Central memory CD4-positive, alpha-beta T cell (primary cell): Measurements from ENCODE around the gene RITA1.

Source experiments
- DNase-seq: peaks from one replicate; pipeline ENCODE4 v3.0.0; 2022

The RITA1 gene

GRCh38 chr12:113180333-113180732 lies 5.2 kb upstream of the RITA1 start:
- no peak for DNase-seq

GRCh38 chr12:113181975-113182374 lies 3.5 kb upstream of the RITA1 start:
- no peak for DNase-seq

- DNase-seq: no peak
These were observed 2.4 kb upstream of the RITA1 start for GRCh38 chr12:113183030-113183589.

- DNase-seq: no peak
These were observed 1.2 kb upstream of the RITA1 start for GRCh38 chr12:113184098-113184899.

DNA sequence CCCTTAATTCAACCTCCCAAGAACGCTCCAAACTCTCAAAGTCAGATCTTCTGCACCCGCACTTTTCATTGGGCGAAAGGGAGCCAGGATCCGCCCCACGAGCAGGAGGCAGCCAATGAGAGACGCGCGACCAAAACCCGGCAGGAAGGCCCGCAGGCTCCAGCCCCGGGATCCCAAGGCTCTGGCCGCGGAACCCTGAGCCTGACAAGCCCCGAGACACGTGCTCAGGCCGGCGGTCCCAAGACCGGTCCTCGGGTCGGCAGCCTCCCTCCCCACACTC lies 681 bp upstream of the RITA1 start:
- peak; percentile 88 for DNase-seq

- no peak for DNase-seq
These were observed 478 bp downstream of the RITA1 start for GRCh38 chr12:113186033-113186365.

GRCh38 chr12:113186666-113187325 lies 1.3 kb downstream of the RITA1 start:
- DNase-seq: no peak

DNA sequence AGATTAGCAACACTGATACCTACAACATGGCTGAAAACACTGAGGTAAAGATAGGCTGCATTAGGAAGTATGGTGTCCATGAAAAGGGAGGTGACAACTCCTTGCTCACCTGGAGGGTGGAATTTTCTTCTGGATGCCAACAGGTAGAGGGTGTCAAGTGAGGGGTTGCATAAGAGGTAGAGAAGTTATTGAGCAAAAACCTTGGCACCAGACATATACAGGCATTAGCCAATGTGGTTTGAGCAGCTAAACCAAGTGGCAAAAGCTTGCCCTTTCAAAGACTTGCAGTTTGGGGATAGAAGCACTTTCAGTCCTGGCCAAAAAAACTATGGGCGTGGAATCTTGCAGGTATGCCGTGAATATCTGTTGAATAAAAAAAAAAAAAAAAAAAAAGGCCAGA lies 3.8 kb downstream of the RITA1 start:
- no peak for DNase-seq

GRCh38 chr12:113190761-113191160 lies 5.2 kb downstream of the RITA1 start:
- DNase-seq: no peak

- no peak for DNase-seq
These were observed 5.7 kb downstream of the RITA1 start for GRCh38 chr12:113191227-113191626.

DNA sequence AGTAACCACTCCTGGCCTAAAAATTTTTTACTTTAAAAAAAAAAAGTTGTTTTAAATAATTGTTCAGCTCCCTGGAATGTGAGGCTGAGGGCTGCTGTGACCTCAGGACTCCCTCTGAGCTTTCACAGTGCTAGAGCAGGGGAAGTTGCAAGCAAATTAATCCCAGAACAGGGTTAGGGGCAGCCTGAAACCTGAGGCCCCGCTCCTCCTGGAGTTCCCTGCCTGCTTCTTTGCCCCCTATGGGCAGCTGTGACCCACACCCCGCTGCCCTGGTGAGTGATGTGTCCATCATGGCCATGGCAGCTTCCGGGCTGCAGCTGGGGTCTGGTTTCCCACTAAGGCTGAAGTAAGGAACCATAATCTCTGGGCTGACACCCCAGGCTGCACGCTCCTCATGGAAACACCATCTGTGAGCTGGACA lies 9.5 kb downstream of the RITA1 start:
- no peak for DNase-seq

- no peak for DNase-seq
These were observed 10.1 kb downstream of the RITA1 start for GRCh38 chr12:113195598-113195997.

DNA sequence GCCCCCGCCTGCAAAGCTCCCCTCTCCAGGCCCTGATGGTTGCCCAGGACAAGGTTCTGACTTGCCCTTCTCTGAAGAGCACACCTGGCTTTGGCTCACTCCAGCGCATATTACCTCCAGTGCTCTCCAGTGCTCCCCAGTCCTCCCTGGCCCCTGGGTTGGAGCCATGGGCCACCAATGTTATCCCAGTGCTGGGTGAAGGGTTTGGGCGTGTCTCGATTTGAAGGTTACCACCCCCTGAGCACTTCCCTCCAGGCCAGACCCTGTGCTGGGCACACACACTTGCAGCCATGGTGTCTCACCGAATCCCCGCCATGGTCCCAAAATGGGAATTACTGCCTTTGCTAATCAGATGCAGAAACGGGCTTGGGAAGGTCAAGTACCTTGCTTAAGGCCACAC lies 11.1 kb downstream of the RITA1 start:
- DNase-seq: no peak

DNA sequence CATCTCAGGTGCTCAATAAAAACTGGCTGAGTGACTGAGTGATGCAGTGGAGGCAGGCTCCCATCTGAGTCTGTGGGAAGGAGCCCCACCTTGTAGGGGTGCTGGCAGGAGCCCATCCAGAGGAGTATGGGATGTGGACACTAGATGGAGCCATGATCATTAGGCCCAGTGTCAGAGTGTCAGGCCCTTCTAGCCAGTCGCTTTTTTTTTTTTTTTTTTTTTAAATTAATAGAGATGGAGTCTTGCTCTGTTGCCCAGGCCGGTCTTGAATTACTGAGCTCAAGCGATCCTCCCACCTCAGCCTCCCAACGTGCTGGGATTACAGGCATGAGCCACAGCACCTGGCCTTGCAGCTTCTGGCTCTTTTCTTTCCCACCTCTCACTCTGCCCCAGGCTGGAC lies 11.5 kb downstream of the RITA1 start:
- peak; percentile 47 for DNase-seq

GRCh38 chr12:113197518-113198077 lies 12.1 kb downstream of the RITA1 start:
- no peak for DNase-seq

DNA sequence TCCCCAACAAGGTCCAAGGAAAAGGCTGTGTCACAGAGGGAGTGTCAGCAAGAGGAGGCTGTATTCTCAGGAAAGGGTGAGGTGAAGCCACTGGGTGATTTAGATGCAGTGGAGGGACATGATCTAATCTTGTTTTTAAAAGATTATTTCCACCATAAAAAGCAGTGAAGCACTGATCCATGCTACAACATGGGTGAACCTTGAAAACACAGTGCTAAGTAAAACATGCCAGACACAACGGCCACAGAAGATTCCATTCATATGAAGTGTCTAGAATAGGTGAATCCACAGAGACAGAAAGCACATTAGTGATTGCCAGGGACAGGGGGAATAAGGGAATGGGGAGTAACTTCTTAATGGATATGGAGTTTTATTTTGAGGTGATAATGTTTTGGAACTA lies 12.8 kb downstream of the RITA1 start:
- DNase-seq: no peak

DNA sequence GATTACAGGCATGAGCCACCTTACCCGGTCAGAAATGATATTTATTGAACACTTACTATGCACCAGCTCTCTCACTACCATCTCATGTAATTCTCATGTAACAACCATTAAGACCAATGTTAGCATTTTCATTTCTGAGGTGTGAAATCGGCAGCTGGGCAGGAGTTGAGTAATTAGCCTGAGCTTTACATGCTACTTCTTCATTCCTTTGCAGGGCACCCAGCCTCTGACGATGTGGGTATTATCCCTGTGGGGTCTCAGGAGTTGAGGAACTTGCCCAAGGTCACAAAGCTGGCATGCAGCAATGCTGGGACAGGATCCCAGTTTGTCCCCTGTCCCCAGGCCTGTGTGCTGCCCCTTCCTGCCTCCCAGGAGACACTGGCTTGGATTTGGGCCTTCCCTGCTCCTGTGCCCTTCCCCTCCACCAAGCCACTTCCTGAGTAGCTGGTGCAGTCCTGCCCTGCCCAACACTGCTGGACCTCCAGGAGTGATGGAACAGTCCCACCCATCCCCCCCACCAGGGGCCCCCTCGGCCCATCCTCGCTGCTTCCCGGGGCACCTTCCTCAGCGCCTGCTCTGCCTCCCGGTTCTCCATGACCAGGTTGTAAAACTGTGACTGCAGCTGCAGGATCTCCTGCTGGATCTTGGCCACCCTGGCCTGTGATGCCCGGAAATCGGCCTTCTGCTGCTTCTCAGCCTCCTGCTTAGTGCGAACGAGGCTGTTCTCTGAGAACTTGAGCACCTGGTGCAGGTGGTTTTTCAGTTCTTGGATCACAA lies 14.7 kb downstream of the RITA1 start:
- DNase-seq: no peak

DNA sequence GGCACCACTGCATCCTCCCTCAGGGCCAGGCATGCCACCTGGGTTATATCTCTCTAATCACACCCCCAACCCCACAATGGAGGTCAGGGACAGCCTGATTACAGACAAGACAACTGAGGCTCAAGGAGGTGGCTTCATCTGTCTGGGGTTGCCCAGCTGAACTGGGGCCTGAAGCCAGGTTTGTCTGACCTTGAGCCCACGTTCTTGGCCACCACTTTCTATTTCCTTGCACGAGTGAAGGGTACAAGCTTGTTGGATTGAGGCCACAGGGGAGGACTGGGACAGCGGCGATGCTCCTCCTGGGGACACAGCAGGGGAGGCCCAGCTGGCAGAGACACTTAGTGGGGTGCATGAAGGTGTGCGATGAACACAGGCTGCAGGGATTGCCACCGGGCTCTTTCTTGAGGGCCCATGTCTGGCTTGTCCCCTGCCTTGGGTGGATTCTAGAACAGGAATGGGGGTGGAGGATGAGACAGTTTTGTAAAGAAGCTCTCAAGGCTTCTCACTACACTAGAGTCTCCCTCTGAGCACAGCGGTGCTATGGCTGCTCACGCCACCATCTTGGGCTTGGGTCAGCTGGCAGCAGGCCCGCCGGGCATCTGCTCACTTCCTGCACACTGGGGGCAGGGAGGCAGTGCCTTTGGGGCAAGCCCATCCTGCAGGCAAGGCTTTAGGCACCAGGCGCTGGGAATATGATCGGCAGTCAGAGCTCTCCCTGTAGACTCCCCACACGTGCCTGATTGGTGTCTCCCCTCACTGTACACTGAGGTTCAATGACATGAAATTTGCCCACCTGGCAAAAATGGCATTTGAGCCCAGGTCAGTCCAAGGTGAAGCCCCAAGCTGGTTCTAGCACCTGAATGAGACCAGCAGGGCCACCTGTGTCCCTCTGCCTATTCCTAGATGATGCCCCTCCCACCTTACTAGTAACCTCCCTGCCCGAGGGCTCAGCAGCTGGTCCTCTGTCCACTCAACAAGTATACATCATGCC lies 16.0 kb downstream of the RITA1 start:
- no peak for DNase-seq

DNA sequence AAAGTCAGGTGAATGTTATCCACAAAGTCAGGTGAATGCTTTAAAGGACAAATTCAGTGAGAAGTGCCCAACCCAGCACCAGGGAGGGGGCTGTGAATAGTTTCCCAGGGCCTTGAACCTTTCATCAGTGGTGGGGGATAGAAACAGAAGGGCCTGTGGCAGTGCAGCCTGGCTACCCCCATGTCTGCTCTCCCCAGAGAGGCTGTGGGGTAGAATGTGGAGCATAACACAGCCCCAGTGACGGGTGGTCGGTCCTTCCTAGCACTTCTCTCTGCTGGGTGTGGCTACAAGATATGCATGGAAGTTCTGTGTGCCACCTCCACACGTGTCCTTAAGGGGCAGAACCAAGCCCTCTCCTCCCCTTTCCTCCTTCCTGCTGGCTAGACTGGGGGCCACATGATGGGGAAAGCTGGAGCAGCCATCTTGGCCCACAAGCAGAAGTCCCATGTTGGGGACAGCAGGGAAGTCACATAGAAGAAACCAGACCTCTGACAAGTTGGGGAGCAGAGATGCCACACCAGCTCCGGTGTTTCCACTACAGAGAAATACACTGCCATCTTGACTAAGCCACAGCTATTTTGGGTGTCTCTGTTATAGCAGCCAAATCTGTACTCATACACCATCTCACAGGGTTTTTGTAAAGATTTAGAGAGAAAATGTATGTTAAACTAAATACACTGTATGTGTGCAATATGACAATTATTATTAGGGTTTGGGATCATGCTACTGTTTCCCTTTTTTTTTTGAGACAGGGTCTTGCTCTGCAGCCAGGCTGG lies 17.0 kb downstream of the RITA1 start:
- no peak for DNase-seq

GRCh38 chr12:113203852-113204760 lies 18.6 kb downstream of the RITA1 start:
- no peak for DNase-seq
